HepG2 (cell line): ENCODE results near the gene GRID1. TPM values are rescaled to one million over a fixed set of nuclear protein-coding genes. Genes with fewer than 3 reads are reported as not detected.
A peak's percentile ranks its signal among the peaks of the same experiment; 100 is the strongest.

Experiments
- ATAC-seq: fragments of 200-7000 bp; cut with Tn5 transposase; 3 replicates; pipeline ENCODE4 v1.9.1; 2020; ENCODE audit warnings: mild to moderate bottlenecking, moderate library complexity
- Bru-seq: library from RNA; stranded (reverse); fragments of 400-500 nt; gene quantifications from one replicate; lab custom pipeline; 2021; lab: Mats Ljungman, UMichigan
- BruChase-seq, 2 experiments: library from RNA; stranded (reverse); fragments of 400-500 nt; gene quantifications; one replicate each; lab custom pipeline; 2021; lab: Mats Ljungman, UMichigan
- BruUV-seq: library from RNA; stranded (reverse); fragments of 400-500 nt; replicated peaks from 2 replicates; lab custom pipeline; 2021; lab: Mats Ljungman, UMichigan
- CTCF ChIA-PET: fragments of 300-600 bp; formaldehyde crosslinking; extraction: SDS; loops from one replicate; lab custom pipeline; 2021; ENCODE audit warnings: low total read pairs, inconsistent platforms, low intra/inter-chr PET ratio; lab: Yijun Ruan, JAX
- POLR2A ChIA-PET: fragments of 350-600 bp; sonication (Branson Sonifier 250); formaldehyde crosslinking; loops from one replicate; lab custom pipeline; 2020; ENCODE audit warnings: antibody characterized with exemption, inconsistent platforms; lab: Yijun Ruan, JAX
- DNase-seq: peaks from one replicate; pipeline ENCODE4 v3.0.0-alpha.2; 2015; ENCODE audit warnings: low spot score
- FAIRE-seq: peaks from 3 replicates; lab custom pipeline; 2011; peaks lifted over from hg19 to GRCh38; lab: Jason Lieb, UNC
- H2AFZ ChIP-seq: one replicate; pipeline ENCODE4 v1.6.1; 2011; ENCODE audit warnings: low read length, inconsistent platforms
- H3K27ac ChIP-seq: fragments of 300-600 bp; 3 replicates; pipeline ENCODE4 v1.8.0; 2011; ENCODE audit warnings: mixed run types, mild to moderate bottlenecking, mixed read lengths, low read length, inconsistent platforms; ENCODE audit not compliant: insufficient read depth; ENCODE audit errors: extremely low read length
- H3K27me3 ChIP-seq, 2 experiments: fragments of 200-600 bp in 1 of 2; 2 replicates in 1 of 2; 3 replicates in 1 of 2; pipeline versions ENCODE4 v1.6.0 to v1.8.0; 2011; ENCODE audit warnings: low read length in 2 of 2, mild to moderate bottlenecking in 2 of 2, moderate library complexity in 2 of 2, inconsistent platforms in 1 of 2; ENCODE audit not compliant: insufficient read depth in 2 of 2, control insufficient read depth in 1 of 2
- H3K36me3 ChIP-seq, 2 experiments: fragments of 200-600 bp in 1 of 2; replicated peaks in 1 of 2; 2 replicates in 1 of 2; 3 replicates in 1 of 2; pipeline versions ENCODE4 v1.5.1 to v1.8.0; 2011; ENCODE audit warnings: low read length in 2 of 2, inconsistent platforms in 1 of 2; ENCODE audit not compliant: insufficient read depth in 2 of 2, control insufficient read depth in 1 of 2
- H3K4me1 ChIP-seq: 2 replicates; pipeline ENCODE4 v1.5.1; 2012; ENCODE audit warnings: low read length, inconsistent platforms; ENCODE audit not compliant: insufficient read depth
- H3K4me2 ChIP-seq: 2 replicates; pipeline ENCODE4 v1.6.0; 2011; ENCODE audit warnings: low read depth, low read length, inconsistent platforms
- H3K4me3 ChIP-seq, 3 experiments: fragments of 200-600 bp in 1 of 3; sonication (generic), shearing (Covaris generic) in 1 of 3; replicated peaks in 1 of 3; 2 replicates each; pipeline ENCODE4 v1.5.1; 2011 to 2016; ENCODE audit warnings: low read length in 3 of 3, inconsistent platforms in 2 of 3, low read depth in 2 of 3, mild to moderate bottlenecking in 2 of 3, control low read depth in 1 of 3, mixed read lengths in 1 of 3; ENCODE audit not compliant: insufficient read depth in 1 of 3
- H3K79me2 ChIP-seq: one replicate; pipeline ENCODE4 v1.6.1; 2011; ENCODE audit warnings: low read length, inconsistent platforms; ENCODE audit not compliant: insufficient read depth
- H3K9ac ChIP-seq: 2 replicates; pipeline ENCODE4 v1.6.0; 2011; ENCODE audit warnings: mild to moderate bottlenecking, low read depth, low read length, inconsistent platforms; ENCODE audit not compliant: insufficient read depth
- H3K9me3 ChIP-seq: 2 replicates; pipeline ENCODE4 v1.5.1; 2012; ENCODE audit warnings: mild to moderate bottlenecking, low read length
- H4K20me1 ChIP-seq: 2 replicates; pipeline ENCODE4 v1.6.0; 2011; ENCODE audit warnings: inconsistent platforms, mild to moderate bottlenecking, low read length, moderate library complexity; ENCODE audit not compliant: insufficient read depth
- EZH2 ChIP-seq: conservative IDR thresholded peaks from 2 replicates; pipeline ENCODE4 v1.6.1; 2012; ENCODE audit warnings: mild to moderate bottlenecking, low read depth, low read length, moderate library complexity
- KAT7 ChIP-seq: IDR thresholded peaks from 2 replicates; pipeline ENCODE4 v1.6.1; 2018; ENCODE audit warnings: borderline replicate concordance, missing compliant biosample characterization
- SMAD9 ChIP-seq: sonication (generic); formaldehyde crosslinking; IDR thresholded peaks from 2 replicates; pipeline ENCODE4 v1.5.1; 2020; ENCODE audit warnings: mild to moderate bottlenecking, missing genetic modification reagents
- ZNF800 ChIP-seq: sonication (generic); formaldehyde crosslinking; IDR thresholded peaks from 2 replicates; pipeline ENCODE4 v1.4.0; 2020; ENCODE audit warnings: missing genetic modification reagents
- WGBS: methylation state at CpG from one replicate; pipeline ENCODE4 v1.1.6; 2017; ENCODE audit warnings: low lambda C conversion rate; 5-methylcytosine and 5-hydroxymethylcytosine counted together
- in situ Hi-C: cut with HindIII; loops from 2 replicates; pipeline ENCODE4 v1.10.0; 2017; ENCODE audit warnings: low pct_unique_long_range_greater_than_20kb; ENCODE audit not compliant: extremely low pct_ligation_motif_present
- intact Hi-C: fragments of 100-400 bp; cut with micrococcal nuclease; formaldehyde crosslinking; loops from one replicate; pipeline ENCODE4 v1.10.0; 2022; ENCODE audit not compliant: unreplicated experiment
- long read RNA-seq, 2 experiments: library from RNA in 1 of 2; library from polyadenylated mRNA in 1 of 2; stranded (forward) in 1 of 2; unstranded in 1 of 2; transcript quantifications; one replicate each; pipeline ENCODE4 v2.0.0, GENCODE V29; 2019 to 2022
- polyA minus RNA-seq, 3 experiments: library from RNA; depleted of rRNA, polyadenylated mRNA; stranded (reverse); fragments of >200 nt; gene quantifications; 2 replicates each; pipeline ENCODE4 v1.2.3, GENCODE V29; 2011; ENCODE audit warnings: low replicate concordance in 1 of 3
- polyA plus RNA-seq, 8 experiments: library from polyadenylated mRNA; depleted of rRNA in 3 of 8; stranded (reverse) in 7 of 8; unstranded in 1 of 8; fragments of >200 nt; fragmentation: Illumina TruSeq in 4 of 8; extraction: Trizol in 4 of 8; gene quantifications; 2 replicates each; pipeline versions ENCODE4 v1.2.1 to v1.2.3, GENCODE V29; 2011 to 2016; ENCODE audit warnings: low read depth in 4 of 8, missing spikeins in 1 of 8, mixed read lengths in 1 of 8; ENCODE audit not compliant: insufficient read depth in 1 of 8
- total RNA-seq, 5 experiments: library from RNA; depleted of rRNA; stranded (reverse); fragments of >200 nt; fragmentation: Illumina TruSeq; extraction: Trizol; gene quantifications; 2 replicates each; pipeline ENCODE4 v1.2.3, GENCODE V29; 2016; ENCODE audit warnings: low read depth in 1 of 5

GRID1 gene
- total RNA-seq (2016; rRNA removed; fragmentation: Illumina TruSeq; extraction: Trizol) (not detected in 2 replicates), polyA plus RNA-seq (2011; rRNA removed) (0.03 and 0.05 TPM in 2 replicates), polyA minus RNA-seq (2011; rRNA and poly(A)+ RNA removed; ENCODE audit: low replicate concordance) (5.3 TPM in 1 of 2 replicates, not detected in the other), Bru-seq, nascent RNA (percentile 9 among the genes with signal in this experiment), BruChase-seq, experiment 1, labeled RNA remaining after a 6-hour chase (percentile 6 among the genes with signal in this experiment), BruChase-seq, experiment 2, labeled RNA remaining after a 2-hour chase (percentile 9 among the genes with signal in this experiment)
- total RNA-seq (2016; cell fraction: cytosol; rRNA removed; fragmentation: Illumina TruSeq; extraction: Trizol; ENCODE audit: low read depth) = not detected in 2 replicates
- total RNA-seq (2016; cell fraction: insoluble cytoplasmic fraction; rRNA removed; fragmentation: Illumina TruSeq; extraction: Trizol) = not detected in 2 replicates
- not detected in 2 replicates for total RNA-seq (2016; cell fraction: membrane; rRNA removed; fragmentation: Illumina TruSeq; extraction: Trizol)
- total RNA-seq (2016; cell fraction: nucleus; rRNA removed; fragmentation: Illumina TruSeq; extraction: Trizol) = not detected in 2 replicates
- polyA plus RNA-seq (2011; cell fraction: cytosol; rRNA removed) = 0.01 and 0.03 TPM in 2 replicates
- polyA plus RNA-seq (2011; cell fraction: nucleus; rRNA removed) = not detected in 2 replicates
- polyA plus RNA-seq (2012) = not detected in 2 replicates
- polyA plus RNA-seq (2016; cell fraction: cytosol; fragmentation: Illumina TruSeq; extraction: Trizol; ENCODE audit: low read depth) = not detected in 2 replicates
- not detected in 2 replicates for polyA plus RNA-seq (2016; cell fraction: insoluble cytoplasmic fraction; fragmentation: Illumina TruSeq; extraction: Trizol; ENCODE audit: low read depth)
- polyA plus RNA-seq (2016; cell fraction: membrane; fragmentation: Illumina TruSeq; extraction: Trizol; ENCODE audit: low read depth) = not detected in 2 replicates
- not detected in 2 replicates for polyA plus RNA-seq (2016; cell fraction: nucleus; fragmentation: Illumina TruSeq; extraction: Trizol; ENCODE audit: insufficient read depth, low read depth)
- polyA minus RNA-seq (2011; cell fraction: cytosol; rRNA and poly(A)+ RNA removed) = not detected in 2 replicates
- polyA minus RNA-seq (2011; cell fraction: nucleus; rRNA and poly(A)+ RNA removed) = 0.25 TPM in 1 of 2 replicates, not detected in the other
- long read RNA-seq, experiment 1 = 0 reads
- long read RNA-seq, experiment 2, partial matches to known transcripts = 1 of 2 reads
- long read RNA-seq, experiment 2, other reads (novel, unspliced or antisense) = 1 of 2 reads

GRCh38 chr10:86366033-86366901 lies at the start of gene GRID1:
GRID1 (minus strand) TSS chr10:86366795.
- peak; percentile 23 for ATAC-seq
- Histone ChIP-seq H3K27me3 (peaks cover 12 to 86% of the 10 kb centered on the region in 2 experiments), H3K4me3 (peak within 1 kb of the TSS; percentile 7 to 57 (median 31); a peak in 4 of 6 replicates), H3K4me1 (peaks cover 10% of the 10 kb centered on the region), H4K20me1 (0 out of 2 replicates have a peak, but pooled peaks cover 2% of the 10 kb centered on the region), H3K9ac (no peak within 1 kb of the TSS), H3K27ac (no peak within 1 kb of the TSS), H3K4me2 (peak within 1 kb of the TSS; percentile 42), H2AFZ (no peak within 1 kb of the TSS), H3K79me2 (no peaks in the 10 kb centered on the region), H3K36me3 (no peaks in the 10 kb centered on the region), H3K9me3 (no peaks in the 10 kb centered on the region)
- BruUV-seq = no TSS peak
- in situ Hi-C loops (no loop called here), intact Hi-C loops (no loop called here)
- TF ChIP-seq SMAD9 (CRISPR knock-in tag) (no peak), ZNF800 (CRISPR knock-in tag) (peak; percentile 36; the same call in 1 of the 2 replicates), EZH2 (peak; percentile 26; the same call in 1 of the 2 replicates), KAT7 (CRISPR knock-in tag) (no peak)
- CTCF ChIA-PET = no interaction called here
- no peak for FAIRE-seq
- WGBS = 9% methylated on average over 13 of the region's 119 CpGs
- DNase-seq = no peak
- POLR2A ChIA-PET = no interaction called here
